HepG2 (cell line): ENCODE data around the gene STARD10. TPM values are rescaled to one million over a fixed set of nuclear protein-coding genes. Genes with fewer than 3 reads are reported as not detected.

ENCODE experiments used
- AGO2 ChIP-seq: fragments of 200-400 bp; formaldehyde crosslinking; optimal IDR thresholded peaks from 2 replicates; pipeline ENCODE3; 2017; ENCODE audit warnings: mild to moderate bottlenecking, low read depth, low read length, moderate library complexity
- CEBPG ChIP-seq: IDR thresholded peaks from 2 replicates; pipeline ENCODE4 v1.6.1; 2016
- ETV5 ChIP-seq: IDR thresholded peaks from 2 replicates; pipeline ENCODE4 v1.6.1; 2018; ENCODE audit warnings: missing biosample characterization, missing genetic modification reagents, inconsistent platforms, borderline replicate concordance
- FIP1L1 ChIP-seq: fragments of 200-400 bp; formaldehyde crosslinking; IDR thresholded peaks from 2 replicates; pipeline ENCODE4 v1.6.1; 2018; ENCODE audit warnings: low read depth, mild to moderate bottlenecking, low read length, moderate library complexity, borderline replicate concordance; ENCODE audit not compliant: insufficient read depth
- FOXA3 ChIP-seq: IDR thresholded peaks from 2 replicates; pipeline ENCODE4 v1.6.1; 2016; ENCODE audit warnings: missing genetic modification reagents, missing compliant biosample characterization
- HCFC1 ChIP-seq: fragments of 150-350 bp; IDR thresholded peaks from 2 replicates; pipeline ENCODE4 v1.6.1; 2014; ENCODE audit warnings: low read depth, low read length
- HOXA3 ChIP-seq: sonication (generic); formaldehyde crosslinking; IDR thresholded peaks from 2 replicates; pipeline ENCODE4 v1.5.0; 2020; ENCODE audit warnings: missing genetic modification reagents
- HOXD1 ChIP-seq: sonication (generic); formaldehyde crosslinking; IDR thresholded peaks from 2 replicates; pipeline ENCODE4 v1.5.0; 2020; ENCODE audit warnings: missing genetic modification reagents
- KAT8 ChIP-seq: IDR thresholded peaks from 2 replicates; pipeline ENCODE4 v1.6.1; 2016; ENCODE audit warnings: missing genetic modification reagents, missing compliant biosample characterization
- KDM5A ChIP-seq: fragments of 200-600 bp; sonication (generic); IDR thresholded peaks from 2 replicates; pipeline ENCODE4 v1.7.0; 2018; ENCODE audit warnings: antibody characterized with exemption, mild to moderate bottlenecking, low read length, borderline replicate concordance
- MTA3 ChIP-seq: sonication (generic); formaldehyde crosslinking; IDR thresholded peaks from 2 replicates; pipeline ENCODE4 v1.4.0; 2020; ENCODE audit warnings: missing genetic modification reagents
- NFATC3 ChIP-seq: sonication (generic); formaldehyde crosslinking; IDR thresholded peaks from 2 replicates; pipeline ENCODE4 v1.5.1; 2020; ENCODE audit warnings: mild to moderate bottlenecking, missing genetic modification reagents
- NFE2L2 ChIP-seq: fragments of 150-350 bp; IDR thresholded peaks from 2 replicates; pipeline ENCODE4 v1.6.1; 2014; ENCODE audit warnings: low read length
- NR2F2 ChIP-seq: IDR thresholded peaks from 2 replicates; pipeline ENCODE4 v1.6.1; 2012; ENCODE audit warnings: low read depth, inconsistent platforms, borderline replicate concordance
- PRPF4 ChIP-seq: fragments of 200-400 bp; formaldehyde crosslinking; IDR thresholded peaks from 2 replicates; pipeline ENCODE4 v1.6.1; 2016; ENCODE audit warnings: low read length, low read depth; ENCODE audit not compliant: poor library complexity, severe bottlenecking
- REL ChIP-seq: sonication (generic); formaldehyde crosslinking; conservative IDR thresholded peaks from 2 replicates; pipeline ENCODE4 v1.8.0; 2022; ENCODE audit warnings: mild to moderate bottlenecking, missing genetic modification reagents, moderate library complexity
- XRCC5 ChIP-seq: fragments of 200-400 bp; formaldehyde crosslinking; optimal IDR thresholded peaks from 2 replicates; pipeline ENCODE3; 2017; ENCODE audit warnings: mild to moderate bottlenecking, low read length
- ZNF326 ChIP-seq: sonication (generic); formaldehyde crosslinking; IDR thresholded peaks from 2 replicates; pipeline ENCODE4 v1.4.0; 2020; ENCODE audit warnings: missing genetic modification reagents, borderline replicate concordance
- ZNF468 ChIP-seq: sonication (generic); formaldehyde crosslinking; IDR thresholded peaks from 2 replicates; pipeline ENCODE4 v1.8.0; 2022; ENCODE audit warnings: mild to moderate bottlenecking, moderate library complexity, missing genetic modification reagents
- ZNF562 ChIP-seq: sonication (generic); formaldehyde crosslinking; IDR thresholded peaks from 2 replicates; pipeline ENCODE4 v1.8.0; 2022; ENCODE audit warnings: missing genetic modification reagents, borderline replicate concordance
- ZNF614 ChIP-seq: IDR thresholded peaks from 2 replicates; pipeline ENCODE4 v1.6.1; 2018; ENCODE audit warnings: missing biosample characterization, missing genetic modification reagents, inconsistent platforms, borderline replicate concordance
- ZNF879 ChIP-seq: sonication (generic); formaldehyde crosslinking; IDR thresholded peaks from 2 replicates; pipeline ENCODE4 v1.8.1; 2023; ENCODE audit warnings: missing genetic modification reagents
- ZSCAN31 ChIP-seq: sonication (generic); formaldehyde crosslinking; IDR thresholded peaks from 2 replicates; pipeline ENCODE4 v1.5.0; 2020; ENCODE audit warnings: low read depth, mild to moderate bottlenecking, missing genetic modification reagents
- polyA plus RNA-seq, 8 experiments: library from polyadenylated mRNA; depleted of rRNA in 3 of 8; stranded (reverse) in 7 of 8; unstranded in 1 of 8; fragments of >200 nt; fragmentation: Illumina TruSeq in 4 of 8; extraction: Trizol in 4 of 8; gene quantifications; 2 replicates each; pipeline versions ENCODE4 v1.2.1 to v1.2.3, GENCODE V29; 2011 to 2016; ENCODE audit warnings: low read depth in 4 of 8, missing spikeins in 1 of 8, mixed read lengths in 1 of 8; ENCODE audit not compliant: insufficient read depth in 1 of 8
- total RNA-seq, 5 experiments: library from RNA; depleted of rRNA; stranded (reverse); fragments of >200 nt; fragmentation: Illumina TruSeq; extraction: Trizol; gene quantifications; 2 replicates each; pipeline ENCODE4 v1.2.3, GENCODE V29; 2016; ENCODE audit warnings: low read depth in 1 of 5
- TF ChIP-seq, protein P1 (sequence below): sonication (generic); formaldehyde crosslinking; IDR thresholded peaks from 2 replicates; pipeline ENCODE4 v1.5.1; 2020; ENCODE audit warnings: missing genetic modification reagents, mild to moderate bottlenecking, borderline replicate concordance
- TF ChIP-seq, protein P2 (sequence below): sonication (generic); formaldehyde crosslinking; IDR thresholded peaks from 2 replicates; pipeline ENCODE4 v1.4.0; 2020; ENCODE audit warnings: missing genetic modification reagents, borderline replicate concordance
- TF ChIP-seq, protein P3 (sequence below): sonication (generic); formaldehyde crosslinking; IDR thresholded peaks from 2 replicates; pipeline ENCODE4 v1.5.0; 2020; ENCODE audit warnings: mild to moderate bottlenecking, missing genetic modification reagents

STARD10 gene
- total and polyA plus RNA-seq, 2 of the 13 experiments (the other 11 are each of a cell fraction or from before 2014, with no cell fraction given) = 260 to 341 TPM

DNA sequence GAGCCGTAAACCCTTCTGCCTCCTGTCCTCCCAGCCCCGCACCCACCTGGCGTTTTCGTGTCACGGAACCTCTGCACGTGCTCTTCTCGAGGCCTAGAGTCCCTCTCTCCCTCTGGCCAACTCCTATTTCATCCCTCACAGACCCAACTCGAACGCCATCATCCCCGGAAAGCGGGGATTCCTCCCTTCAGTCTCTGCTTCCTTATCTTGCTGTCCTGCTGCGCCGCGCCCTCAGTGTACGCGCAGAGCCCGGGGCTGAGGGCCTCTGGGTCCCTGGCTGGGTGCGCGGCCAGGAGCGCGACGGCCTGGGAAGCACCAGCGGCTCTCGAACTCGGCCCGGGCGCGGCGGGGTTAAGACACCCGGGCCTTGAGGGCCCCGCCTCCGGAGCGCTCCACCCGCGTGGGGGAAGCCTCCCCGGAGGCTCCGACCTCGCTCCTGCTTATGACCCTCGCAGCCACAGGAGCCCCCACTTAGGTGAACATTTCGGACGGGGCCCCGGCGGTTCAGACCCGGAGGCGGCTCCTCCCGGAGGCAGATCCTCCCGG is 20.0 kb upstream of the STARD10 start (continued):
- TF ChIP-seq ZNF879 (CRISPR knock-in tag) (no peak), ZNF326 (CRISPR knock-in tag) (no peak), REL (CRISPR knock-in tag) (no peak), ZSCAN31 (CRISPR knock-in tag) (no peak; the same call in 1 of the 2 replicates), PRPF4 (no peak), KAT8 (CRISPR knock-in tag) (peak; percentile 30; the same call in 1 of the 2 replicates), ETV5 (CRISPR knock-in tag) (0 out of 2 replicates have a peak, but pooled peaks have one; percentile 22), HCFC1 (no peak), NFE2L2 (no peak), FIP1L1 (no peak), ZNF562 (CRISPR knock-in tag) (no peak), NFATC3 (CRISPR knock-in tag) (no peak), XRCC5 (no peak), FOXA3 (CRISPR knock-in tag) (no peak), ZNF468 (CRISPR knock-in tag) (no peak), HOXA3 (CRISPR knock-in tag) (peak; percentile 26), HOXD1 (CRISPR knock-in tag) (peak; percentile 22; the same call in 1 of the 2 replicates), AGO2 (no peak), NR2F2 (0 out of 2 replicates have a peak, but pooled peaks have one; percentile 8), KDM5A (peak; percentile 42; the same call in 1 of the 2 replicates), ZNF614 (CRISPR knock-in tag) (no peak), CEBPG (CRISPR knock-in tag) (no peak), MTA3 (CRISPR knock-in tag) (no peak)
- TF ChIP-seq, protein P1, sequence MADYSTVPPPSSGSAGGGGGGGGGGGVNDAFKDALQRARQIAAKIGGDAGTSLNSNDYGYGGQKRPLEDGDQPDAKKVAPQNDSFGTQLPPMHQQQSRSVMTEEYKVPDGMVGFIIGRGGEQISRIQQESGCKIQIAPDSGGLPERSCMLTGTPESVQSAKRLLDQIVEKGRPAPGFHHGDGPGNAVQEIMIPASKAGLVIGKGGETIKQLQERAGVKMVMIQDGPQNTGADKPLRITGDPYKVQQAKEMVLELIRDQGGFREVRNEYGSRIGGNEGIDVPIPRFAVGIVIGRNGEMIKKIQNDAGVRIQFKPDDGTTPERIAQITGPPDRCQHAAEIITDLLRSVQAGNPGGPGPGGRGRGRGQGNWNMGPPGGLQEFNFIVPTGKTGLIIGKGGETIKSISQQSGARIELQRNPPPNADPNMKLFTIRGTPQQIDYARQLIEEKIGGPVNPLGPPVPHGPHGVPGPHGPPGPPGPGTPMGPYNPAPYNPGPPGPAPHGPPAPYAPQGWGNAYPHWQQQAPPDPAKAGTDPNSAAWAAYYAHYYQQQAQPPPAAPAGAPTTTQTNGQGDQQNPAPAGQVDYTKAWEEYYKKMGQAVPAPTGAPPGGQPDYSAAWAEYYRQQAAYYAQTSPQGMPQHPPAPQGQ (CRISPR knock-in tag) = no peak
- TF ChIP-seq, protein P2, sequence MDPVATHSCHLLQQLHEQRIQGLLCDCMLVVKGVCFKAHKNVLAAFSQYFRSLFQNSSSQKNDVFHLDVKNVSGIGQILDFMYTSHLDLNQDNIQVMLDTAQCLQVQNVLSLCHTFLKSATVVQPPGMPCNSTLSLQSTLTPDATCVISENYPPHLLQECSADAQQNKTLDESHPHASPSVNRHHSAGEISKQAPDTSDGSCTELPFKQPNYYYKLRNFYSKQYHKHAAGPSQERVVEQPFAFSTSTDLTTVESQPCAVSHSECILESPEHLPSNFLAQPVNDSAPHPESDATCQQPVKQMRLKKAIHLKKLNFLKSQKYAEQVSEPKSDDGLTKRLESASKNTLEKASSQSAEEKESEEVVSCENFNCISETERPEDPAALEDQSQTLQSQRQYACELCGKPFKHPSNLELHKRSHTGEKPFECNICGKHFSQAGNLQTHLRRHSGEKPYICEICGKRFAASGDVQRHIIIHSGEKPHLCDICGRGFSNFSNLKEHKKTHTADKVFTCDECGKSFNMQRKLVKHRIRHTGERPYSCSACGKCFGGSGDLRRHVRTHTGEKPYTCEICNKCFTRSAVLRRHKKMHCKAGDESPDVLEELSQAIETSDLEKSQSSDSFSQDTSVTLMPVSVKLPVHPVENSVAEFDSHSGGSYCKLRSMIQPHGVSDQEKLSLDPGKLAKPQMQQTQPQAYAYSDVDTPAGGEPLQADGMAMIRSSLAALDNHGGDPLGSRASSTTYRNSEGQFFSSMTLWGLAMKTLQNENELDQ (CRISPR knock-in tag) = no peak
- TF ChIP-seq, protein P3, sequence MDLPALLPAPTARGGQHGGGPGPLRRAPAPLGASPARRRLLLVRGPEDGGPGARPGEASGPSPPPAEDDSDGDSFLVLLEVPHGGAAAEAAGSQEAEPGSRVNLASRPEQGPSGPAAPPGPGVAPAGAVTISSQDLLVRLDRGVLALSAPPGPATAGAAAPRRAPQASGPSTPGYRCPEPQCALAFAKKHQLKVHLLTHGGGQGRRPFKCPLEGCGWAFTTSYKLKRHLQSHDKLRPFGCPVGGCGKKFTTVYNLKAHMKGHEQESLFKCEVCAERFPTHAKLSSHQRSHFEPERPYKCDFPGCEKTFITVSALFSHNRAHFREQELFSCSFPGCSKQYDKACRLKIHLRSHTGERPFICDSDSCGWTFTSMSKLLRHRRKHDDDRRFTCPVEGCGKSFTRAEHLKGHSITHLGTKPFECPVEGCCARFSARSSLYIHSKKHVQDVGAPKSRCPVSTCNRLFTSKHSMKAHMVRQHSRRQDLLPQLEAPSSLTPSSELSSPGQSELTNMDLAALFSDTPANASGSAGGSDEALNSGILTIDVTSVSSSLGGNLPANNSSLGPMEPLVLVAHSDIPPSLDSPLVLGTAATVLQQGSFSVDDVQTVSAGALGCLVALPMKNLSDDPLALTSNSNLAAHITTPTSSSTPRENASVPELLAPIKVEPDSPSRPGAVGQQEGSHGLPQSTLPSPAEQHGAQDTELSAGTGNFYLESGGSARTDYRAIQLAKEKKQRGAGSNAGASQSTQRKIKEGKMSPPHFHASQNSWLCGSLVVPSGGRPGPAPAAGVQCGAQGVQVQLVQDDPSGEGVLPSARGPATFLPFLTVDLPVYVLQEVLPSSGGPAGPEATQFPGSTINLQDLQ = no peak
